HG03025 (cell line): Measurements from ENCODE around the gene TLL2.

Experiments used
- ATAC-seq: cut with Tn5 transposase; IDR thresholded peaks from one replicate; pipeline ENCODE4 v1.9.1; 2021; ENCODE audit warnings: mild to moderate bottlenecking, moderate library complexity; ENCODE audit not compliant: unreplicated experiment, low FRiP score

TLL2 gene

GRCh38 chr10:96509017-96509641 lies 4.6 kb downstream of the TLL2 start:
- no peak for ATAC-seq

DNA sequence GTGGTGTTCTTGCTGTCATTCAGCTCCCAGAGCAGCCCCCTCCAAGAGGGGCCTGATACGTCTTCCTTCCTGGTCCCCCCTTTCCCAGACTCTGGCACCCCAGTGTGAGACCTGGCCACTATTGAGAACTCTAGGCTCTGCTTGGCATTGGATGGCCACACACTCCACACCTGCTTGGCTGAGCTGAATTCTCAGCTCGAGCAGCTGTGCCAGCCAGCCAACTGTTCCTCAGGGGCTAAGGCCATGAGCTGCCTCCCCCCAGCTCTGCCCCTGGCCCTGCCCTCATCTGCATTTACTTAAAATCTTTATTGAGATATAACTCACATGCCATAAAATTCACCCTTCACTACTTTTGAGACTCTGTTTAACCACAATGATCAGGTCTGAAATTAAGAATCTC lies 6.7 kb downstream of the TLL2 start:
- no peak for ATAC-seq

DNA sequence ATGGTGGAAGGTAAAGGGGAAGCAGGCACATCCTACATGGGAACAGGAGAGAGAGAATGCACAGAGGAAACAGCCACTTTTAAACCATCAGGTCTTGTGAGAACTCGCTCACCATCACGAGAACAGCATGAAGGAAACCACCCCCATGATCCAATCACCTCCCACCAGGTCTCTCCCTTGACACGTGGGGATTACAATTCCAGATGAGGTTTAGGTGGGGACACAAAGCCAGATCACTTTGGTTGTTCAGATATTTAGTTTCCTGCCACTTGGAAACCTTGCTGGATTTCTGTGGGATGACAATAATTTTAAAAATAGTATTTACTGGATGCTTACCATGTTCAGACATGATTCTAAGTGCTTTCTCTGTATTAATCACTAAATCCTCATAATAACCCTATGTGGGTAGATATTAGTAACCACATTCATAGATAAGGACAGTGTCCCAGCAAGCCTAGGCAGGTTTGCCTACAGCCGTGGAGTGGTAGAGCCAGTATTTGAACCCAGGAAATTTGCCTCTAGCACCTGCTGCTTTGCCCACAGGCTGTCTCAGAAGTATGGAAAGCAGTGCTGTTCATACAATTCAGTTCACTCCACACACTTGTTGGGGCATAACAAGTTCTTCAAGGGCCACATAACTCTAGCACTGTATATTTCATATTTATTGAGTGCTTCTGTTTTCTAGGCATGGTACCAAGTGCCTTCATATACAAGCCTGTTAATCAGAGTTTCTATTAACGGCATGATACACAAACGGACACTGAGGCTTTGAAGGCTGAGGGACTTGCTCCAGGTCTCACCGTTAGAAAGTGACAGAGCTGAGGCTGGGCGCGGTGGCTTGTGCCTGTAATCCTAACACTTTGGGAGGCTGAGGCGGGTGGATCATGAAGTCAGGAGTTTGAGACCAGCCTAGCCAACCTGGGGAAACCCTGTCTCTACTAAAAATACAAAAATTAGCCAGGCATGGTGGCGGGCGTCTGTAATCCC lies 8.3 kb downstream of the TLL2 start:
- no peak for ATAC-seq

DNA sequence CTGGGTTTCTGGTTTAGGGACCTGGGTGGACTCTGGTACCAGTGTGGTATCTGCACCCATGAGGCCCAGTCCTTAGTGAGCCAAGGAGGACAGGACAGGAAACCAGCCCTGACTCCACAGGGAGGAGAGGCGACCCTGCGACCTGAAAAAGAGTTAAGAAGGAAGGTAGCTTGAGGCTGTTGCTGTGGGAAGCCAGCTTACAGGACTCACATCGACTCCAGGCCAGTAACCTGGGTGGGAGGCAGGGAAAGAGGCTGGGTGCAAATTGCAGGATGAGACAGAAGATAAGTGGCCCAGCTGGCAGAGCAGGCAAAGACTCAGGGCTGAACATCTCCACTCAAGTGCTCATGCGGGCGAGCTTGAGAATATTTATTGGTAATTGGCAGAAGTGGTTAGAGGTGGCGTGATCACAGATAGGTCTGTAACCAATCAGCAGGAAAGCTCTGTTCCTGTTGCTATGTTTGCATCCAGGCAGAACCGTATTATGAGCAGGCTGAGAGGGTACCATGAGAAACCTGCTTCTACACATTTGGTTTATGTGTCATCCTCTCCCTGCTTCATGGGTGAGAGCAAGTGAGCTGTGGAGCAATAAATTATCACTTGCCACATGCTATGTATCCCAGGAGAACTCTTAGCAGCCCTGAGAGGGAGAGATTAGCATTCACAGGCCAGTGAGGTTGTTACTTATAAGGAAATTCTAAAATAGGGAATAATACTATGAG lies 11.0 kb downstream of the TLL2 start:
- no peak for ATAC-seq

- no peak for ATAC-seq
Measured at GRCh38 chr10:96501985-96502384, 11.7 kb downstream of the TLL2 start.

DNA sequence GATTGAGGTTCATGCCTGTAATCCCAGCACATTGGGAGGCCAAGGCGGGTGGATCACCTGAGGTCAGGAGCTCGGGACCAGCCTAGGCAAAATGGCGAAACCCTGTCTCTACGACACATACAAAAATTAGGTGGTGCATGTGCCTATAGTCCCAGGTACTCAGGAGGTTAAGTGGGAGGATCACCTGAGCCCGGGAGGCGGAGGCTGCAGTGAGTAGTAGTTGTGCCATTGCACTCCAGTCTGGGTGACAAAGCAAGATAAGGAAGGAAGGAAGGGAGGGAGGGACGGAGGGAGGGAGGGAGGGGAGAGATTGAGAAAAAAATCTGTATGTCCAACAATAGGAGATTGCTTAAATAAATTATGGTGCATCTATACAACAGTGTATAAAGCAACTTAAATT lies 13.2 kb downstream of the TLL2 start:
- no peak for ATAC-seq

- no peak for ATAC-seq
Measured at GRCh38 chr10:96500050-96500449, 13.7 kb downstream of the TLL2 start.

DNA sequence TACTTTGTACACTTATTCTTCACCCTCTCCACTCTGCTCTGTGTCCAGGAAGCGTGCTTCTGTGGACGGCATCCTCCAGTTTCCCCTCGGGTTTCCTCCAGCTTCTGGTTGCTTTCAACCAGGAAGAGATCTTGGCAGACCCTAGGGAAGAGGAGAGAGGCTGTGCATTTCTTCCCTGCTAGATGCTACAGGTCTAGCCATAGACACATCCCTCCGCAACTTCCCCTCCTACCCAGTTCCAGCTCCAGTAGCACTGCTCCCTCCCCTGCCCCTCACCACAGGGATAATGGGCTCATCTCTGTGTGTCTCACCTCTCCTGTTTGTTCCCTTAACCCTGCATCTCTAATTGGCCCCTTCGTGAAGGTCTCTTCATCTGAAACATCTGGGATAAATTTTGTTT lies 16.3 kb downstream of the TLL2 start:
- no peak for ATAC-seq

GRCh38 chr10:96496281-96496925 lies 17.3 kb downstream of the TLL2 start:
- ATAC-seq, result no peak

- ATAC-seq, result no peak
Measured at GRCh38 chr10:96495544-96495943, 18.2 kb downstream of the TLL2 start.

DNA sequence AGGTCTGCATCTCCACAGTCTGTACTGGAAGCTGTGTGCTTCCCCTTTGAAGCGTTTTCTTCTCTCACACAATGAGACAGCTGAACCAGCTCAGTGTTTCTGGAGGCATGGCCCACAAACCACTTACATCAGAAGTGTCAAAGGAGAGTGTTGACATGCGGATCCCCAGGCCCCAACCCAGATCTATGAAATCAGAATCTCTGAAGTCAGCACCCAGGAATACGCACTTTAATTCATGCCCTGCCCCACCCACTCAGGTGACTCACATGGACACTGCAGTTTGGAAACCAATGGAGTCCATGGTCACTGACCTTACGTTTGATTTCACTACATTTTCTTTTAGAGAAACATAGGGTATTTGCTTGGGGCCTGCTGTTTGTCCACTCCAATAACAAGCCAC lies 19.0 kb downstream of the TLL2 start:
- no peak for ATAC-seq

DNA sequence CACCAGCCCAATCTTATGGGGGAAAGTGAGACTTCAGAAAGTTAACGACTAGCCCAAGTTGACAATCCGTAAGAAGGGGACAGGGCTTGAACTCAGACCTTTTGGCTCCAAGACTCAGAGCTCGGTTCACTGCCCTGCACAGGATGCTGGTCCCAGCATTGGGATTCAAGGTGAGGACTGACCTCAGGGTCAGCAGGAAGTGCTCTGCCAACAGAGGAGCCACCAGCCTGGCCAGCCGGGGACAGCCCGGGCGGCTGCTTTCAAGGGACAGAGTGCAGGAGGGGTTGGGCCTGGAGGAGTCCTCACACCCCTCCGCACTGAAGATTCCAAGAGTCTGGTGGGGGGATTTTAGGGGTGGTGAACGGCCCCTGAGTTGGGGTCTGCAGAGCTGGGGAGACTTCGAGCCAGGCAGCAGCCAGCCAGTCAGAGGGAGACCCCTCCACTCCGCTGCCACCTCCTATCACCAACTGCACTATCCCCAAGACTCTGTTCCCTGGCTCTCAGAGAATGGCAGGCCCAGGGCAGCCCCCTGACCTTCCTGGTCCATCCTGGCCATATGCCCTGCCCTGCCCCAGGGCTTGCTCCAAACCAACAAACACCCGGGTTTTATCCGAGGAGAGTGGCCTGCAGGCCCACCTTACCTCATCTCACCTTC lies 19.7 kb downstream of the TLL2 start:
- ATAC-seq, result no peak

- no peak for ATAC-seq
Measured at GRCh38 chr10:96493254-96493653, 20.5 kb downstream of the TLL2 start.

DNA sequence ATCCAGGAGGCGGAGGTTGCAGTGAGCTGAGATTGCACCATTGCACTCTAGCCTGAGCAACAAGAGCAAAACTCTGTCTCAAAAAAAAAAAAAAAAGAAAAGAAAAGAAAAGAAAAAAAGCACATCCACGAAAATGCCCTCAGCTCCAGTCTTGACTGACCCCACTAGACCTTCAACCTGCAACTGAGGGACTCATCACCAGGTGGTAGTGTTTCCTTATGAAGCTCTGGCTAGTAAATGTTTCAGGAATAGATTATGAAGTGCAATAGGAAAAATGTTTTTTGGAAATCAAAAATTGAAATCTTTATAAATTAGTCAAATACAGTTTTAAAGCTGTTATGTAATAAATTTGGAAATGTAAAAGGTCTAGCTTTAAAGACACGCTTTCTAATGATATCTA lies 22.4 kb downstream of the TLL2 start:
- no peak for ATAC-seq

- no peak for ATAC-seq
Measured at GRCh38 chr10:96488161-96488935, 25.4 kb downstream of the TLL2 start.

- no peak for ATAC-seq
Measured at GRCh38 chr10:96482815-96483588, 30.7 kb downstream of the TLL2 start.

- no peak for ATAC-seq
Measured at GRCh38 chr10:96478355-96478754, 35.4 kb downstream of the TLL2 start.

DNA sequence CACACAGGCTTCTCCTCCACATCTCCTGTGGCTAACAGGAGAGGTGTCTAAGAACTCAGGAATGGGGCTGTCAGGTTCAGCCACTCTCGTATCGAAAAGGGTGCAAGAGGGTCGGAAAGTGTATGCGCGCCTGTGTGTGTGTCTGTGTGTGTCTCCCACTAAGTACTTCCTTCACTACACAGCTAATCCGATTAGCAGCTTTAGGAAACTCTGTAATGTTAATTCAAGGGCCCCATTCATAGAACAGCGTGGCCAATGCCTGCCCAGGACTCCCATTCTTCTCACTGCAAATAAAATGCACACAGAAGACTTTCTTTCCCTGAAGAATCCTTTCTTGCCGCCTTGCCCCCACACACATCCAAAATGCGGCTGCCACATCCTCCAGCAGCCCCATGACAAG lies 39.9 kb downstream of the TLL2 start:
- ATAC-seq, result no peak
